ENCODE results near the gene HSPA9.

Gene HSPA9

DNA sequence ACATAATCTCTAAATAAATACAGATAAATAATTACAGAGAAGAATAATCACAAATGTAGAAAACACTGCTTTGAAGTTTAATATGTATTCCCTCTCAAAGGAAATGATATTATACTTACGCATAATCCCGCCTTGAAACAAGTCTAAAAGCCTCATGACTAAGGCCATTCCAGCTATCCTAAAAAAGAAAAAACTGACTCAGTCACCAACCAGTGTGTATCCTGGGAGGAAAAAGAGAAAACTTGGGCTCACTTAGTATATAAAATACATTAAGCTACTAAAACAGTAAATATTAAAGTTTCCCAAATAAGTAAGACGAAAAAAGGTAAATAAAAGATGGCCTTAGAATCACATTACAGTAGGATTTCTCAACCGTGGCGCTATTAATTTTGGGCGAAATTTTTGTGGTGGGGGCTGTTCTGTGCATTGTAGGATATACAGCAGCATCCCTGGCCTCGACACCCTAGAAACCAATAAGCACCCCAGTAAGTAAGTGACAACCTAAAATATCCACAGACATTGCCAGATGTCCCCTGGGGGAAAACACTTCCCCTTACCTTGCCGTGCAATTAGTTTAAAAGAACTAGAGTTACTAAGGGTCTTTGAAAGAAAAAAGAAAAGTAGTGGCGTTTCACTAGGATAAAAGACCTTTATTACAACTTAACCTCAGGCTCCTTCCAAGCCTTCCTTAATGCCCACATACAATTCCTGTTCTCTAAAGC, 1.1 kb downstream of the HSPA9 start:
- TF ChIP-seq KLF9 (tag by site-specific recombination; IDR thresholded peaks at IDR 0.05; ENCODE audit: low read depth) (no peak), ZNF791 (tag by site-specific recombination; IDR thresholded peaks at IDR 0.05) (no peak), ZNF223 (tag by site-specific recombination; IDR thresholded peaks at IDR 0.05) (no peak), ZBTB48 (tag by site-specific recombination; IDR thresholded peaks at IDR 0.05) (no peak), ZNF10 (tag by site-specific recombination; IDR thresholded peaks at IDR 0.05) (no peak), ZNF660 (tag by site-specific recombination; IDR thresholded peaks at IDR 0.05) (no peak), ZXDB (tag by site-specific recombination; IDR thresholded peaks at IDR 0.05) (no peak), ZNF768 (tag by site-specific recombination; IDR thresholded peaks at IDR 0.05) (no peak), ZNF211 (tag by site-specific recombination; IDR thresholded peaks at IDR 0.05; ENCODE audit: low read depth) (no peak), ZNF121 (tag by site-specific recombination; IDR thresholded peaks at IDR 0.05) (no peak), ZNF548 (tag by site-specific recombination; IDR thresholded peaks at IDR 0.05) (no peak), ZNF133 (tag by site-specific recombination; IDR thresholded peaks at IDR 0.05) (no peak), GLI4 (tag by site-specific recombination; IDR thresholded peaks at IDR 0.05) (no peak), HOXA7 (CRISPR knock-in tag; IDR thresholded peaks at IDR 0.05; ENCODE audit: borderline replicate concordance) (no peak), ZNF830 (tag by site-specific recombination; IDR thresholded peaks at IDR 0.05; ENCODE audit: low read depth) (no peak), ZNF174 (tag by site-specific recombination; IDR thresholded peaks at IDR 0.05) (no peak)
- TF ChIP-seq, protein P1, sequence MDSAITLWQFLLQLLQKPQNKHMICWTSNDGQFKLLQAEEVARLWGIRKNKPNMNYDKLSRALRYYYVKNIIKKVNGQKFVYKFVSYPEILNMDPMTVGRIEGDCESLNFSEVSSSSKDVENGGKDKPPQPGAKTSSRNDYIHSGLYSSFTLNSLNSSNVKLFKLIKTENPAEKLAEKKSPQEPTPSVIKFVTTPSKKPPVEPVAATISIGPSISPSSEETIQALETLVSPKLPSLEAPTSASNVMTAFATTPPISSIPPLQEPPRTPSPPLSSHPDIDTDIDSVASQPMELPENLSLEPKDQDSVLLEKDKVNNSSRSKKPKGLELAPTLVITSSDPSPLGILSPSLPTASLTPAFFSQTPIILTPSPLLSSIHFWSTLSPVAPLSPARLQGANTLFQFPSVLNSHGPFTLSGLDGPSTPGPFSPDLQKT (IDR thresholded peaks at IDR 0.05; ENCODE audit: borderline replicate concordance, low read depth, low read length), result no peak
- Histone ChIP-seq H3K4me3 (ENCODE audit: low read depth, low read length) (peak overlapping the region; percentile 75), H3K36me3 (ENCODE audit: control insufficient read depth in 2 of 2, insufficient read depth in 1 of 2, low read length in 2 of 2) (peaks cover 43 to 51% of the 10 kb centered on the region in 2 experiments), H3K27ac (ENCODE audit: extremely low read depth, low read depth, low read length) (peak overlapping the region; percentile 99), H3K9me3 (ENCODE audit: control insufficient read depth, insufficient read depth, low read depth, low read length) (no peaks in the 10 kb centered on the region), H3K4me1 (ENCODE audit: control insufficient read depth, insufficient read depth, low read length) (no peaks in the 10 kb centered on the region)
- CTCF ChIA-PET, result interaction anchor here (0.7 kb wide), 1 partner anchor 28 kb away, joined by 3 read pairs; no protein-coding TSS in a partner anchor
- POLR2A ChIA-PET, result interaction anchor here (0.6 to 0.7 kb wide), 2 partner anchors 12 to 31 kb away, joined by 3 read pairs; partner anchors contain the start of gene ETF1

DNA sequence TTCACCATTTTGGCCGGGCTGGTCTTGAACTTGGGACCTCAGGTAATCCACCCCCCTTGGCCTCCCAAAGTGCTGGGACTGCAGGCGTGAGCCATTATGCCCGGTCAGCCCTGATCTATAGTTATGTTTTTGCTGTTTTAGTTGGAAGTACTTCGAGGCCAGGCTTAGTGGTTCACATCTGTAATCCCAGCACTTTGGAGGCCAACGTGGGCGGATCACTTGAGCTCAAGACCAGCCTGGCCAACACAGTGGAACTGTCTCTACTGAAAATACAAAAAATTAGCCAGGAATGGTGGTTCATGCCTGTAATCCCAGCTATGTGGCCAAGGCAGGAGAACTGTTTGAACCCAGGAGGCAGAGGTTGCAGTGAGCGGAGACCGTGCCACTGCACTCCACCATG, 2.0 kb downstream of the HSPA9 start:
- ChIA-PET POLR2A (interaction anchor here (0.6 to 0.7 kb wide), 3 partner anchors 11 to 618 kb away, joined by 3 to 4 read pairs (median 3); partner anchors contain the start of gene ETF1), CTCF (interaction anchor here (0.7 kb wide), 1 partner anchor 27 kb away, joined by 3 read pairs; no protein-coding TSS in a partner anchor)
- Histone ChIP-seq H3K4me1 (ENCODE audit: control insufficient read depth, insufficient read depth, low read length) (no peaks in the 10 kb centered on the region), H3K4me3 (ENCODE audit: low read depth, low read length) (no peak overlapping the region), H3K36me3 (ENCODE audit: control insufficient read depth in 2 of 2, insufficient read depth in 1 of 2, low read length in 2 of 2) (peaks cover 52 to 60% of the 10 kb centered on the region in 2 experiments), H3K9me3 (ENCODE audit: control insufficient read depth, insufficient read depth, low read depth, low read length) (no peaks in the 10 kb centered on the region), H3K27ac (ENCODE audit: extremely low read depth, low read depth, low read length) (no peak overlapping the region)
- TF ChIP-seq, protein P2, sequence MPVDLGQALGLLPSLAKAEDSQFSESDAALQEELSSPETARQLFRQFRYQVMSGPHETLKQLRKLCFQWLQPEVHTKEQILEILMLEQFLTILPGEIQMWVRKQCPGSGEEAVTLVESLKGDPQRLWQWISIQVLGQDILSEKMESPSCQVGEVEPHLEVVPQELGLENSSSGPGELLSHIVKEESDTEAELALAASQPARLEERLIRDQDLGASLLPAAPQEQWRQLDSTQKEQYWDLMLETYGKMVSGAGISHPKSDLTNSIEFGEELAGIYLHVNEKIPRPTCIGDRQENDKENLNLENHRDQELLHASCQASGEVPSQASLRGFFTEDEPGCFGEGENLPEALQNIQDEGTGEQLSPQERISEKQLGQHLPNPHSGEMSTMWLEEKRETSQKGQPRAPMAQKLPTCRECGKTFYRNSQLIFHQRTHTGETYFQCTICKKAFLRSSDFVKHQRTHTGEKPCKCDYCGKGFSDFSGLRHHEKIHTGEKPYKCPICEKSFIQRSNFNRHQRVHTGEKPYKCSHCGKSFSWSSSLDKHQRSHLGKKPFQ (tag by site-specific recombination; IDR thresholded peaks at IDR 0.05), result no peak
- TF ChIP-seq ZFHX2 (tag by site-specific recombination; conservative IDR thresholded peaks at IDR 0.05), result peak; percentile 44; the same call in 1 of the 2 replicates
- TF ChIP-seq, protein P3, sequence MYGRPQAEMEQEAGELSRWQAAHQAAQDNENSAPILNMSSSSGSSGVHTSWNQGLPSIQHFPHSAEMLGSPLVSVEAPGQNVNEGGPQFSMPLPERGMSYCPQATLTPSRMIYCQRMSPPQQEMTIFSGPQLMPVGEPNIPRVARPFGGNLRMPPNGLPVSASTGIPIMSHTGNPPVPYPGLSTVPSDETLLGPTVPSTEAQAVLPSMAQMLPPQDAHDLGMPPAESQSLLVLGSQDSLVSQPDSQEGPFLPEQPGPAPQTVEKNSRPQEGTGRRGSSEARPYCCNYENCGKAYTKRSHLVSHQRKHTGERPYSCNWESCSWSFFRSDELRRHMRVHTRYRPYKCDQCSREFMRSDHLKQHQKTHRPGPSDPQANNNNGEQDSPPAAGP (tag by site-specific recombination; IDR thresholded peaks at IDR 0.05), result no peak
- TF ChIP-seq ZBTB1 (tag by site-specific recombination; IDR thresholded peaks at IDR 0.05), result no peak

Data from HEK293 (cell line).